Endodermal cell (in vitro differentiated cells): Measurements from ENCODE around the gene HIGD1B. TPM values are rescaled to one million over a fixed set of nuclear protein-coding genes. Genes with fewer than 3 reads are reported as not detected.

Source experiments
- DNase-seq: peaks from one replicate; pipeline ENCODE4 v3.0.0-alpha.2; 2017
- H3K27ac ChIP-seq: 2 replicates; pipeline ENCODE4 v1.5.1; 2013; ENCODE audit warnings: mild to moderate bottlenecking, low read depth, low read length, moderate library complexity
- H3K27me3 ChIP-seq: 2 replicates; pipeline ENCODE4 v1.6.1; 2013; ENCODE audit warnings: mild to moderate bottlenecking, low read length, moderate library complexity; ENCODE audit not compliant: insufficient read depth, control insufficient read depth, poor library complexity, severe bottlenecking
- H3K36me3 ChIP-seq: 2 replicates; pipeline ENCODE4 v1.7.0; 2013; ENCODE audit warnings: mild to moderate bottlenecking, low read length, moderate library complexity; ENCODE audit not compliant: control insufficient read depth, insufficient read depth
- H3K4me1 ChIP-seq: one replicate; pipeline ENCODE4 v1.7.0; 2013; ENCODE audit warnings: low read length; ENCODE audit not compliant: control insufficient read depth, insufficient read depth
- H3K4me3 ChIP-seq: 2 replicates; pipeline ENCODE4 v1.5.1; 2013; ENCODE audit warnings: mild to moderate bottlenecking, low read length, moderate library complexity
- H3K9ac ChIP-seq: 2 replicates; pipeline ENCODE4 v1.6.1; 2013; ENCODE audit warnings: mild to moderate bottlenecking, low read length, moderate library complexity; ENCODE audit not compliant: poor library complexity, severe bottlenecking; ENCODE audit errors: extremely low read depth
- H3K9me3 ChIP-seq: 2 replicates; pipeline ENCODE4 v1.6.1; 2013; ENCODE audit warnings: mild to moderate bottlenecking, low read length, moderate library complexity; ENCODE audit not compliant: control insufficient read depth
- H3K27ac Mint-ChIP-seq: 2 replicates; pipeline ENCODE4 v1.8.0; 2020; ENCODE audit warnings: mixed read lengths
- H3K27me3 Mint-ChIP-seq: 2 replicates; pipeline ENCODE4 v1.8.0; 2021; ENCODE audit warnings: mild to moderate bottlenecking, mixed read lengths; ENCODE audit not compliant: insufficient read depth
- H3K36me3 Mint-ChIP-seq: 2 replicates; pipeline ENCODE4 v1.8.0; 2020; ENCODE audit warnings: low read depth, mixed read lengths
- H3K4me1 Mint-ChIP-seq: 2 replicates; pipeline ENCODE4 v1.8.0; 2020; ENCODE audit warnings: mixed read lengths
- H3K4me3 Mint-ChIP-seq: 2 replicates; pipeline ENCODE4 v1.8.0; 2020; ENCODE audit warnings: mild to moderate bottlenecking, moderate library complexity, mixed read lengths
- H3K9me3 Mint-ChIP-seq: 2 replicates; pipeline ENCODE4 v1.8.0; 2020; ENCODE audit warnings: mild to moderate bottlenecking, mixed read lengths
- CTCF ChIP-seq: fragments of 200-600 bp; sonication (generic); conservative IDR thresholded peaks from 2 replicates; pipeline ENCODE4 v1.5.0; 2021; ENCODE audit warnings: antibody characterized with exemption, mild to moderate bottlenecking
- WGBS, 2 experiments: methylation state at CpG; one replicate each; pipeline versions ENCODE4 v1.1.5 to v1.1.7; 2013; ENCODE audit warnings: missing lambda C conversion rate in 2 of 2, mixed read lengths in 1 of 2; ENCODE audit not compliant: insufficient coverage in 1 of 2, insufficient read length in 1 of 2; 5-methylcytosine and 5-hydroxymethylcytosine counted together
- total RNA-seq, 2 donors: library from RNA; stranded (reverse); fragmentation: NEBNext Ultra II Directional in 1 of 2; extraction: Animal tissue kit (Norgen Biotek cat#: 25700) in 1 of 2; gene quantifications; 2 replicates in 1 of 2; 3 replicates in 1 of 2; pipeline ENCODE4 v1.2.1, GENCODE V29; 2021

HIGD1B gene
- total RNA-seq, 2 donors from 2014 or later: not detected

GRCh38 chr17:44837196-44837595 lies 10.5 kb upstream of the HIGD1B start:
- no peaks in the 10 kb centered on the region for H3K36me3 ChIP-seq
- H3K36me3 Mint-ChIP-seq: no peaks in the 10 kb centered on the region
- no peaks in the 10 kb centered on the region for H3K9me3 Mint-ChIP-seq
- H3K27ac Mint-ChIP-seq: no peak overlapping the region
- no peaks in the 10 kb centered on the region for H3K9me3 ChIP-seq
- no peak overlapping the region for H3K27ac ChIP-seq
- WGBS, 2 experiments: 79% methylated on average over 2 of the region's 2 CpGs; no CpG with 5 or more reads in 1 of the 2 experiments
- H3K9ac ChIP-seq: no peak overlapping the region
- no peak for TF ChIP-seq CTCF
- no peak for DNase-seq
- no peaks in the 10 kb centered on the region for H3K27me3 ChIP-seq
- peaks cover 9% of the 10 kb centered on the region for H3K27me3 Mint-ChIP-seq
- peaks cover 5% of the 10 kb centered on the region for H3K4me1 Mint-ChIP-seq
- H3K4me3 ChIP-seq: no peak overlapping the region
- H3K4me1 ChIP-seq: no peaks in the 10 kb centered on the region
- H3K4me3 Mint-ChIP-seq: no peak overlapping the region

- Mint-ChIP-seq H3K36me3 (no peaks in the 10 kb centered on the region), H3K9me3 (no peaks in the 10 kb centered on the region), H3K4me3 (no peak overlapping the region), H3K27me3 (peaks cover 2% of the 10 kb centered on the region), H3K27ac (no peak overlapping the region), H3K4me1 (peaks cover 19% of the 10 kb centered on the region)
- DNase-seq: no peak
- Histone ChIP-seq H3K36me3 (no peaks in the 10 kb centered on the region), H3K4me1 (peaks cover 15% of the 10 kb centered on the region), H3K4me3 (no peak overlapping the region), H3K9me3 (no peaks in the 10 kb centered on the region), H3K9ac (no peak overlapping the region), H3K27ac (no peak overlapping the region), H3K27me3 (no peaks in the 10 kb centered on the region)
- no peak for TF ChIP-seq CTCF
- 92 to 95% methylated on average over 4 of the region's 4 CpGs for WGBS, 2 experiments
These were observed 7.4 kb upstream of the HIGD1B start for GRCh38 chr17:44840274-44840673.

DNA sequence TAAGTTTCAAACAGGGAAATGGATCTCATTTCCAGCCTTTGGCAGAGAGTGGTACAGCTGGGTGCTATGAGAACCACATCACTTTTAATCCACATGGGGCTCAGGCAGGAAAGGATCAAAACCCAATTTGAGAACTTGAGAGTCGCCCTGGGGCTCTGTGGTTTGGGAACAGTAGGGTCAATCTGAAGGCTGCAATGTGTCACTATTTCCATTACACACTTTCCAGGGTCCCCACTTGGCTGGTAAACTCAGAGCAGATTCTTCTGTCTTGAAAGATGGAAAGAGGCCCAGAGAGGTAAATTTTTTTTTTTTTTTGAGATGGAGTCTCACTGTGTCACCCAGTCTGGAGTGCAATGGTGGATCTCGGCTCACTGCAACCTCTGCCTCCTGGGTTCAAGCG lies 6.7 kb upstream of the HIGD1B start:
- H3K4me3 ChIP-seq: no peak overlapping the region
- H3K4me1 ChIP-seq: peaks cover 15% of the 10 kb centered on the region

More for the DNA sequence above, 6.7 kb upstream of the HIGD1B start:
- Histone ChIP-seq H3K27ac (no peak overlapping the region), H3K36me3 (no peaks in the 10 kb centered on the region), H3K9ac (no peak overlapping the region), H3K9me3 (no peaks in the 10 kb centered on the region), H3K27me3 (no peaks in the 10 kb centered on the region)
- no peak overlapping the region for H3K27ac Mint-ChIP-seq
- TF ChIP-seq CTCF: no peak
- no peak for DNase-seq
- peaks cover 19% of the 10 kb centered on the region for H3K4me1 Mint-ChIP-seq
- no peaks in the 10 kb centered on the region for H3K9me3 Mint-ChIP-seq
- 85 to 96% methylated on average over 3 of the region's 3 CpGs for WGBS, 2 experiments
- H3K36me3 Mint-ChIP-seq: no peaks in the 10 kb centered on the region
- H3K27me3 Mint-ChIP-seq: peaks cover 2% of the 10 kb centered on the region
- H3K4me3 Mint-ChIP-seq: no peak overlapping the region
